ENCODE measurements around the gene GTF2B.

DNA sequence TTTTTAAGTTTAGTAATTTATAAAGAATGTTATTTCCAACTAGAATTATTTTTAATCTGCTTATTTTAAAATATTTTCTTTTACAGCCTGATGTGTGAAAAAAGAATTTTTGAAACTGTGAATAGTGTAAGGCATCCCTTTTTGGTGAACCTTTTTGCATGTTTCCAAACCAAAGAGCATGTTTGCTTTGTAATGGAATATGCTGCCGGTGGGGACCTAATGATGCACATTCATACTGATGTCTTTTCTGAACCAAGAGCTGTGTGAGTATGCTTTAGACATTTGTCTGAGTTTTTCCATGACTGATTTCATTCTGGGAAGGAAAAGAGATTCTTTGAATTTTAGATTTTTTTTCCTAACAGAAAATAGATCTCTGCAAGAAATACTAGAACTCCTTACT is 77.9 kb downstream of the GTF2B start:
- TF ChIP-seq, protein P1, sequence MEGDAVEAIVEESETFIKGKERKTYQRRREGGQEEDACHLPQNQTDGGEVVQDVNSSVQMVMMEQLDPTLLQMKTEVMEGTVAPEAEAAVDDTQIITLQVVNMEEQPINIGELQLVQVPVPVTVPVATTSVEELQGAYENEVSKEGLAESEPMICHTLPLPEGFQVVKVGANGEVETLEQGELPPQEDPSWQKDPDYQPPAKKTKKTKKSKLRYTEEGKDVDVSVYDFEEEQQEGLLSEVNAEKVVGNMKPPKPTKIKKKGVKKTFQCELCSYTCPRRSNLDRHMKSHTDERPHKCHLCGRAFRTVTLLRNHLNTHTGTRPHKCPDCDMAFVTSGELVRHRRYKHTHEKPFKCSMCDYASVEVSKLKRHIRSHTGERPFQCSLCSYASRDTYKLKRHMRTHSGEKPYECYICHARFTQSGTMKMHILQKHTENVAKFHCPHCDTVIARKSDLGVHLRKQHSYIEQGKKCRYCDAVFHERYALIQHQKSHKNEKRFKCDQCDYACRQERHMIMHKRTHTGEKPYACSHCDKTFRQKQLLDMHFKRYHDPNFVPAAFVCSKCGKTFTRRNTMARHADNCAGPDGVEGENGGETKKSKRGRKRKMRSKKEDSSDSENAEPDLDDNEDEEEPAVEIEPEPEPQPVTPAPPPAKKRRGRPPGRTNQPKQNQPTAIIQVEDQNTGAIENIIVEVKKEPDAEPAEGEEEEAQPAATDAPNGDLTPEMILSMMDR (IDR thresholded peaks at IDR 0.05) = no peak
- TF ChIP-seq EZH2 (IDR thresholded peaks at IDR 0.05) = no peak

All from neural progenitor cell (in vitro differentiated cells).